ENCODE results near the gene CD164L2.

- TF ChIP-seq, protein P1, sequence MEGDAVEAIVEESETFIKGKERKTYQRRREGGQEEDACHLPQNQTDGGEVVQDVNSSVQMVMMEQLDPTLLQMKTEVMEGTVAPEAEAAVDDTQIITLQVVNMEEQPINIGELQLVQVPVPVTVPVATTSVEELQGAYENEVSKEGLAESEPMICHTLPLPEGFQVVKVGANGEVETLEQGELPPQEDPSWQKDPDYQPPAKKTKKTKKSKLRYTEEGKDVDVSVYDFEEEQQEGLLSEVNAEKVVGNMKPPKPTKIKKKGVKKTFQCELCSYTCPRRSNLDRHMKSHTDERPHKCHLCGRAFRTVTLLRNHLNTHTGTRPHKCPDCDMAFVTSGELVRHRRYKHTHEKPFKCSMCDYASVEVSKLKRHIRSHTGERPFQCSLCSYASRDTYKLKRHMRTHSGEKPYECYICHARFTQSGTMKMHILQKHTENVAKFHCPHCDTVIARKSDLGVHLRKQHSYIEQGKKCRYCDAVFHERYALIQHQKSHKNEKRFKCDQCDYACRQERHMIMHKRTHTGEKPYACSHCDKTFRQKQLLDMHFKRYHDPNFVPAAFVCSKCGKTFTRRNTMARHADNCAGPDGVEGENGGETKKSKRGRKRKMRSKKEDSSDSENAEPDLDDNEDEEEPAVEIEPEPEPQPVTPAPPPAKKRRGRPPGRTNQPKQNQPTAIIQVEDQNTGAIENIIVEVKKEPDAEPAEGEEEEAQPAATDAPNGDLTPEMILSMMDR (conservative IDR thresholded peaks at IDR 0.05; ENCODE audit: low read length) = no peak
- TF ChIP-seq EZH2phosphoT487 (IDR thresholded peaks at IDR 0.05; ENCODE audit: borderline replicate concordance) = no peak
Observed at GRCh38 chr1:27348861-27349783, 34.0 kb downstream of the CD164L2 start.

Measured in Loucy (cell line).